ENCODE data around the gene THOC7. TPM values are rescaled to one million over a fixed set of nuclear protein-coding genes. Genes with fewer than 3 reads are reported as not detected.

Gene THOC7
- total and polyA plus RNA-seq, 12 donors, result 34.8 to 144 (median 65.7) TPM

DNA sequence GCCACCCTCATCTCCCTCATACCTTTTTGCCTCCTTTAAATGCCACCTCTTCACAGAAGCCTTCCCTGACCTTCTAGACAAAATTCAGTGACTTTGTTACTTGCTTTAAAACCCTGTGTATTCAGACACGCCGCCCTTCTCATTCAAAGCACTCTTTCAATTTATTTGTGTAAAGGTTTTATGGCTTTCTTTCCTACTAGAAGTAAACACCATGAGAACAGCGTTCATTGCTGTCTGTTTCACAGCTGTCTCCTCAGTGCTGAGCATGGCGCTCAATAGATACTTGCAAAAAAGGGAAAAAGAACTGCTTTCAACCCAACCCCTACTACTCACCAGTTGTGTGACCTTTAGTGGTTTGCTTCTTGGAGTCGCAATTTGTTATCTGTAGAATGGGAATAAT, 17.0 kb upstream of the THOC7 start:
- DNase-seq, result no peak
- intact Hi-C loops (cut with DNase I), result no loop called here
- WGBS, 4 donors, result 88 to 96% (median 92%) methylated on average over 5 of the region's 5 CpGs
- no peaks in the 10 kb centered on the region for H3K36me3 ChIP-seq (replicated peaks in 1 of 2)
- no peaks in the 10 kb centered on the region for H3K27me3 ChIP-seq
- no peak overlapping the region for H3K4me3 ChIP-seq
- TF ChIP-seq, protein P1, sequence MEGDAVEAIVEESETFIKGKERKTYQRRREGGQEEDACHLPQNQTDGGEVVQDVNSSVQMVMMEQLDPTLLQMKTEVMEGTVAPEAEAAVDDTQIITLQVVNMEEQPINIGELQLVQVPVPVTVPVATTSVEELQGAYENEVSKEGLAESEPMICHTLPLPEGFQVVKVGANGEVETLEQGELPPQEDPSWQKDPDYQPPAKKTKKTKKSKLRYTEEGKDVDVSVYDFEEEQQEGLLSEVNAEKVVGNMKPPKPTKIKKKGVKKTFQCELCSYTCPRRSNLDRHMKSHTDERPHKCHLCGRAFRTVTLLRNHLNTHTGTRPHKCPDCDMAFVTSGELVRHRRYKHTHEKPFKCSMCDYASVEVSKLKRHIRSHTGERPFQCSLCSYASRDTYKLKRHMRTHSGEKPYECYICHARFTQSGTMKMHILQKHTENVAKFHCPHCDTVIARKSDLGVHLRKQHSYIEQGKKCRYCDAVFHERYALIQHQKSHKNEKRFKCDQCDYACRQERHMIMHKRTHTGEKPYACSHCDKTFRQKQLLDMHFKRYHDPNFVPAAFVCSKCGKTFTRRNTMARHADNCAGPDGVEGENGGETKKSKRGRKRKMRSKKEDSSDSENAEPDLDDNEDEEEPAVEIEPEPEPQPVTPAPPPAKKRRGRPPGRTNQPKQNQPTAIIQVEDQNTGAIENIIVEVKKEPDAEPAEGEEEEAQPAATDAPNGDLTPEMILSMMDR (IDR thresholded peaks at IDR 0.05), result no peak
- TF ChIP-seq POLR2A (IDR thresholded peaks at IDR 0.05), result no peak
- peaks cover 6 to 34% of the 10 kb centered on the region in 2 donors for H3K4me1 ChIP-seq (replicated peaks in 1 of 2)
- no peak overlapping the region for H3K27ac ChIP-seq
- no peaks in the 10 kb centered on the region for H3K9me3 ChIP-seq (replicated peaks in 1 of 3)

DNA sequence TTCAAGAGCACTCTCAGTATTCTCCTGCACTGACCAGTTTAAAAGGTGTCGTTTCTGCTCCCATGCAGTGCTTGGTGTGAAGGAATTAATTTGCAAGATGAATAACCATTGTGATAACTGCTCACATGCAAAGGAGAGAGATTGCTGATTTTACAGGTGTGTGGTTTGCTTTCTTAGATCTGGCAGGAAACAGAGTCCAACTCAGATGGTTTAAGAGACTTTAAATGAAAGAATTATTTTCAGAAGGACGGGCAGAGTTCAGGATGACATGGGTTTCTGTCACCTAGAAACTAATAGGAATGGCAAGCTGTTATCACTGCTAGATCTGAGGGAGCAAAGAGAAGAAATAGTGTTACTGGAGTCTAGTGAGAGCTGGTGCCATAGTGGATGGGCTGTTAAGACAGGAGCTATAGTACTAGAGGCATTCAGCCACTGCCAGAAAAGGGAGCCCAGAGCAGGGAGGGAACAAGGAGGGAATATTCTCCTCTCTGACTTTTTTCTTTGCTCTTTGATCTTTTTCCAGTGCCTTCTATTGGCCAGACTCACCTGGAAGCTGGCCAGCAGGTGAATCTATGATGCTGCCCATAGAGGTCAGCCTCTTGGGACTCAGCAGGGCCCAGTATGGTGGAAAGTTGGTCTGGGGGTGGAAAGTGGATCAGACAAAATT, 14.9 kb upstream of the THOC7 start:
- Histone ChIP-seq H3K4me3 (no peak overlapping the region), H3K4me1 (replicated peaks in 1 of 2) (peaks cover 6 to 34% of the 10 kb centered on the region in 2 donors), H3K9me3 (replicated peaks in 1 of 3) (no peaks in the 10 kb centered on the region), H3K27ac (no peak overlapping the region), H3K36me3 (replicated peaks in 1 of 2) (no peaks in the 10 kb centered on the region), H3K27me3 (no peaks in the 10 kb centered on the region)
- TF ChIP-seq POLR2A (IDR thresholded peaks at IDR 0.05), result no peak
- TF ChIP-seq, protein P1 (IDR thresholded peaks at IDR 0.05), result no peak
- intact Hi-C loops (cut with DNase I), result no loop called here
- 78 to 85% (median 81%) methylated on average over 2 of the region's 2 CpGs for WGBS, 4 donors
- no peak for DNase-seq

DNA sequence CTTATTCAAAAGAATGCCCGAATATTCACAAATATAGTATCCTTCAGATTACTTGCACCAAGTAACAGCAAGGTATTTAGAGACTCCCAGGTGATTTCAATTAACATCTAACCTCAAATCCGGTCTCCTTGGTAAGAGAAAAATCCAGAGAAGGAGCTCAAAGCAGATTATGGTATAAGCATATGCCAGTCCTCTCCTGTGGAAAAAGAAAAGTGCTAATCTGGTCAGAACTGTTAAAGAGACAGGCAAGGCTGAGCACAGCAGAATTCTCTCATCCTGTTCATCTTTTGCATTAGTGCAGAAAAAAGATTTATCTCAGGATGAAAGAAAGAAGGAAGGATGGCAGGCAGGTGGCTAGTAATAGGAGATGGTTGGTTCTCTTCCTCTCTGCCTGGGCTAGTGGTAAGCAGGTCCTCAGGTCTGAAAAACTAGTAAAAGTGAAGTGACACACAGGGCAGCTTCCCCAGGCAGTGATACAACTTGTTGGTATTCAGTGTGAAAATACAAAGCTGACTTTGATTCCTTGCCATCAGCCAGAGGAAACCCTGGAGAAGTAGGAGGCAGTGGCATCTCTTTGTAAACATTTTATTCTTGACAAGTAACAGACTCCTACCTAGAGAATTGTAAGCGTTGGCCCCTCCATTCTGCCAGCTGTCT, 14.3 kb upstream of the THOC7 start:
- no peak for TF ChIP-seq POLR2A (IDR thresholded peaks at IDR 0.05)
- DNase-seq, result no peak
- intact Hi-C loops (cut with DNase I), result no loop called here
- Histone ChIP-seq H3K4me1 (replicated peaks in 1 of 2) (peaks cover 6 to 34% of the 10 kb centered on the region in 2 donors), H3K36me3 (replicated peaks in 1 of 2) (no peaks in the 10 kb centered on the region), H3K9me3 (replicated peaks in 1 of 3) (no peaks in the 10 kb centered on the region), H3K4me3 (no peak overlapping the region), H3K27ac (no peak overlapping the region), H3K27me3 (no peaks in the 10 kb centered on the region)
- WGBS, 4 donors, result 79 to 94% (median 86%) methylated on average over 3 of the region's 3 CpGs

DNA sequence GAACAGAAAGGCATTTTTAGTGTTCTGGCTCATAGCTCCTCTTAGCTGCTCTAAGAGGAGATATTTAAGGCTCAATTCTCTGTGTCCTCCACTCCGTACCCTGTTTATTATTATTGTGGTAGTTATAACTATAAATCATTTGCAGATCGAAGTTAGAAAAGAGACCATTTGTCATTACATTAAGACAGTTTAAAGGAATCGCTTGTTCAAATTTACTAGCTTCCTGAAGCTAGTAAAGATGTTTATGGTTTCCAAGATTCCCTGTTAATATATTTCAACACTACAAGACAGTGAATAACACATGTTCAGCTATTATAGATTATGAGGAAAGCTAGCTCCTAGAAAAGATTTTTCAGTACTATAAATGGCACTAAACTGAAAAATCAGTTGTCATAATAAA, 12.7 kb upstream of the THOC7 start:
- 30 to 38% (median 34%) methylated on average over 3 of the region's 3 CpGs for WGBS, 4 donors
- intact Hi-C loops (cut with DNase I), result no loop called here
- TF ChIP-seq, protein P1 (IDR thresholded peaks at IDR 0.05), result no peak
- no peak for TF ChIP-seq POLR2A (IDR thresholded peaks at IDR 0.05)
- H3K36me3 ChIP-seq (replicated peaks in 1 of 2), result no peaks in the 10 kb centered on the region
- H3K27me3 ChIP-seq, result no peaks in the 10 kb centered on the region
- peaks cover 6 to 34% of the 10 kb centered on the region in 2 donors for H3K4me1 ChIP-seq (replicated peaks in 1 of 2)
- H3K9me3 ChIP-seq (replicated peaks in 1 of 3), result no peaks in the 10 kb centered on the region
- no peak overlapping the region for H3K4me3 ChIP-seq
- DNase-seq, result no peak
- H3K27ac ChIP-seq, result no peak overlapping the region

Measured in adrenal gland (tissue), 12 donors.